Subcutaneous adipose tissue (tissue), 4 donors: Measurements from ENCODE around the gene GINS2. TPM values are rescaled to one million over a fixed set of nuclear protein-coding genes. Genes with fewer than 3 reads are reported as not detected.

ENCODE experiments used
- CTCF ChIP-seq: fragments of 450-650 bp; IDR thresholded peaks from one replicate; pipeline ENCODE4 v1.5.1; 2016; ENCODE audit warnings: low read depth, mild to moderate bottlenecking, control low read depth, antibody characterized with exemption, moderate library complexity
- total RNA-seq, 4 donors: library from RNA; depleted of rRNA; stranded (reverse); fragments of >200 nt; gene quantifications; one replicate each; pipeline ENCODE4 v1.1.0, GENCODE V29; 2016

Gene GINS2
- total RNA-seq, 4 donors from 2014 or later: 0.22 to 0.68 TPM; not detected in 2

- TF ChIP-seq CTCF: no peak
Observed at GRCh38 chr16:85696781-85697180, 8.0 kb upstream of the GINS2 start.

- TF ChIP-seq CTCF: no peak
Observed at GRCh38 chr16:85695196-85696128, 6.7 kb upstream of the GINS2 start.

GRCh38 chr16:85690469-85691064 lies 1.8 kb upstream of the GINS2 start:
- no peak for TF ChIP-seq CTCF

- no peak for TF ChIP-seq CTCF
Observed at GRCh38 chr16:85689950-85690320, 1.2 kb upstream of the GINS2 start.

- TF ChIP-seq CTCF: no peak
Observed at GRCh38 chr16:85689285-85689949, 663 bp upstream of the GINS2 start.

GRCh38 chr16:85687651-85688471 lies 893 bp downstream of the GINS2 start:
- TF ChIP-seq CTCF: no peak
